ENCODE measurements around the gene RBPMS2.

DNA sequence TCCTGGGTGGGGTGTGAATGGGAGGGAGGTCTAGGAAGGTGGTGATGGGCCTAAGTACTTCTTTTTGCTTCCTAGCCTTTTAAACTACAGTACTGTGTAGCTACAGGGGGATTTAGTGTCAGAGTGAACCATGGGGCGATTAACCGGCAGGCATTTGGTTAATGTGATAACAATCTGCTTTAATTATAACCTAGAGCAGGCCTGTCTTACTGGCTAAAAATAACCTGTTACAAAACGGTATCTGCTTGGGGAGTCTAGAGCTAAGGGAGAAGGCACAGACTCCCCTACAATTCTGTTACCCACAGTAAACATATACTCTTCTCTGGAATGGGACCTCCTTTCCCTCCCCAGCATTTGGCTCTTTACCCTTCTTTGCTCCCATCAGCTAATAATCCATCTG is 85.4 kb downstream of the RBPMS2 start:
- TF ChIP-seq, protein P1, sequence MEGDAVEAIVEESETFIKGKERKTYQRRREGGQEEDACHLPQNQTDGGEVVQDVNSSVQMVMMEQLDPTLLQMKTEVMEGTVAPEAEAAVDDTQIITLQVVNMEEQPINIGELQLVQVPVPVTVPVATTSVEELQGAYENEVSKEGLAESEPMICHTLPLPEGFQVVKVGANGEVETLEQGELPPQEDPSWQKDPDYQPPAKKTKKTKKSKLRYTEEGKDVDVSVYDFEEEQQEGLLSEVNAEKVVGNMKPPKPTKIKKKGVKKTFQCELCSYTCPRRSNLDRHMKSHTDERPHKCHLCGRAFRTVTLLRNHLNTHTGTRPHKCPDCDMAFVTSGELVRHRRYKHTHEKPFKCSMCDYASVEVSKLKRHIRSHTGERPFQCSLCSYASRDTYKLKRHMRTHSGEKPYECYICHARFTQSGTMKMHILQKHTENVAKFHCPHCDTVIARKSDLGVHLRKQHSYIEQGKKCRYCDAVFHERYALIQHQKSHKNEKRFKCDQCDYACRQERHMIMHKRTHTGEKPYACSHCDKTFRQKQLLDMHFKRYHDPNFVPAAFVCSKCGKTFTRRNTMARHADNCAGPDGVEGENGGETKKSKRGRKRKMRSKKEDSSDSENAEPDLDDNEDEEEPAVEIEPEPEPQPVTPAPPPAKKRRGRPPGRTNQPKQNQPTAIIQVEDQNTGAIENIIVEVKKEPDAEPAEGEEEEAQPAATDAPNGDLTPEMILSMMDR (IDR thresholded peaks at IDR 0.05) = no peak
- no peak for TF ChIP-seq POLR2A (IDR thresholded peaks at IDR 0.05)

Data from Peyer's patch (tissue), 4 donors.